ENCODE measurements around the gene C6orf132.

Gene C6orf132

DNA sequence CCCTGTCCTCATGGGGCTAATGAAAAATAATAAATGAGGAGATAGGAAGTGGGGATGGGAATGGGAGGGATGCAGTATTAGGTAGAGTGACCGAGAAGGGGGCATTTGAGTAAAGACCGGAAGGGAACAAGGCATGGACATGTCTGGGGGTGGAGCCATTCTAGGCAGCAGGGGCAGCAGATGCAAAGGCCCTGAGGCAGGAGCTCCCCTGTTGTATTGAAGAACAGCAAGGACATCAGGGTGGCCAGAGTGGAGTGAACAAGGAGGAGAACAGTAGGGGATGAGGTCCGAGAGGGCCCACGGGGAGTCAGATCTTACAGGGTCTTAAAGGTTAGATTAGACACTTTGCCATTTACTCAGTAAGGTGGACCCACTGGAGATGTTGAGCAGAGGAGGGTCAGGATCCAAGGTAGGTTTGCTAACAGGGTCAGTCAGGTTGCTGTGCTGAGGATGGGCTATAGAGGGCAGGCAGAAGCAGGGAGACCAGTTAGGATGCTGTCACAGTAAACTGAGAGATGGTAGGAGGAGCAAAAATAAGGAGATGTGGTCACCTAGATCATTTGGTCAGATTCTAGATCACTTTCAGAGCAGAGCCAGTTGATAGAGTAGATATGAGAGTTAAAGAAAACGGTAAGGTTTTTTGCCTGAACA is 73.4 kb downstream of the C6orf132 start:
- DNase-seq: no peak

- DNase-seq: no peak
Measured at GRCh38 chr6:42068173-42068572, 74.2 kb downstream of the C6orf132 start.

DNA sequence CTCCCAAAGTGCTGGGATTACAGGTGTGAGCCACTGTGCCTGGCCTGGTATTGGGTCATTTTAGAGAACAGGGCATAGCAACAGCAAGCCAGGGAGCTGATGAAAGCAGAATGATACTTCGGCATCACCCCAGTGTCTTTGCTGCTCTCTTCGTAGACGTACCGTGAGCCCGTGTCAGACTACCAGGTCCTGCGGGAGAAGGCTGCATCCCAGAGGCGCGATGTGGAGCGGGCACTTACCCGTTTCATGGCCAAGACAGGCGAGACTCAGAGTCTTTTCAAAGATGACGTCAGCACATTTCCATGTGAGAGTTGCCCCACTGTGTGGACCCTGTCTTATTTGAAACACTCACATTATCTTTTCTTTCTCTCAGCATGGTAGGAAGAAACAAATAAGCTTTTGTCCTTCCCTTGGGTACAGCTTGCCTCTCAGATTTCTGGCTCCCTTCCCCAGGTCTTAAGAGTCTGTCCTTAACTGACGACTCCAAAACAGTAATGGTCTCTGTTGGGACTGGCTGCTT is 76.2 kb downstream of the C6orf132 start:
- no peak for DNase-seq

DNA sequence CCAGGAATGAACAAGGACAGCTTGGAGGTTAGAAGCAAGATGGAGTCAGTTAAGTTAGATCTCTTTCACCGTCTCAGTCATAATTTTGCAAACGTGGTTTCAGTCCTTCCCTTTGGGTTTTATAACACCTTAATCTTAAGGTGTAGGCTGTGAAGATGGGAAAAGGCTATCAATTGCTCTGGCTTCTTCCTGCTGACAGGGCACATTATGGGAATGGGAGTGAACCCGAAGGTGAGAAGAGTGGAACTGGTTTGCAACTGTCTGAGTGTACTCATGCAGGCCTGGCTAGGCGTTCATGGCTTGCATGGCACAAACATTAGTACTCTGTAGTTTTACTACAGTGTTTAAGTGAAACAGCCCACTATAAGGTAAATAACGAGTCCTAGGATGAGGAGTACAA is 82.7 kb downstream of the C6orf132 start:
- DNase-seq: no peak

DNA sequence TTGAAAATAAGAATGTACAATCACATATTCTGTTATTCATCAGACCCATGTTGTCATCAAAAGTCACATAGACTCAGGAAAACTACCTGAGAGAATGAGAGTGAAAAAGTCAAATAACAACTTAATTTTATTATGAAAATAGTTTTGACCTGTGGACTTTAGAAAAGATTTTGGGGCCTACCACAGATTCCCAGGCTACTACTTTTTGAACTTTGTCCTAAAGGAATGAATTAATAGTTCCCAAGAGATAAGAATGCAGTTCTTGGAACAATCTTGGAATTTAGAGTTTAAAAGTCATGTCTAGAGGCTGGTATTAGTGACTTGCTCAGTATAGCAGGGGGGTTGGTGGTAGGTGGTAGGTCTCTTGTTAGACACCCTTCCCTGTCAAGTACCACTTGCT is 88.8 kb downstream of the C6orf132 start:
- no peak for DNase-seq

- no peak for DNase-seq
Measured at GRCh38 chr6:42051268-42051653, 91.2 kb downstream of the C6orf132 start.

Measured in Kasumi-1 (cell line).